DMS 273 (cell line): Measurements from ENCODE around the gene C14orf119.
A peak's percentile ranks its signal among the peaks of the same experiment; 100 is the strongest.

Experiments
- DNase-seq: peaks from one replicate; lab custom pipeline; 2025; ENCODE audit not compliant: unreplicated experiment; lab: John Stamatoyannopoulos, UW

Gene C14orf119

GRCh38 chr14:23147676-23148075 is 52.4 kb downstream of the C14orf119 start:
- DNase-seq: peak; percentile 90

- no peak for DNase-seq
These were observed 53.4 kb downstream of the C14orf119 start for GRCh38 chr14:23148591-23149249.

DNA sequence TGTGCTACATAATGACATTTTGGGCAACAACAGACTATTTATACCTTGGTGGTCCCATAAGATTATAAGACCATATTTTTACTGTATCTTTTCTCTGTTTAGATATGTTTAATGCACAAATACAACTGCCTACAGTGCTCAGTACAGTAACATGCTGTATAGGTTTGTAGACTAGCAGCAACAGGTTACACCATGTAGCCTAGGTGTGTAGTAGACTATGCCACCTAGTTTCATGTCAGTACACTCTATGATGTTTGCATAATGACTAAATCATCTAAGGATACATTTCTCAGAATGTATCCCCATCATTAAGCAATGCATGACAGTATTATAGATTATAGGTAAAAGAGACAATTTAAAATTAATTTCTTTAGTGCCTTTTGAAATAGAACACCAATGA is 54.4 kb downstream of the C14orf119 start:
- DNase-seq: no peak
